GM23338 (cell line): ENCODE measurements around the gene RNF130.

Experiments
- CTCF ChIP-seq, 2 experiments: fragments of 200-600 bp in 1 of 2; sonication (generic) in 1 of 2; conservative IDR thresholded peaks; 2 replicates each; pipeline versions ENCODE4 v1.5.1 to v1.6.1; 2016 to 2017; ENCODE audit warnings: antibody characterized with exemption in 2 of 2, low read depth in 2 of 2, mild to moderate bottlenecking in 2 of 2, moderate library complexity in 1 of 2
- ETS1 ChIP-seq: IDR thresholded peaks from 2 replicates; pipeline ENCODE4 v1.6.1; 2016; ENCODE audit warnings: antibody characterized with exemption
- EZH2 ChIP-seq: fragments of 200-600 bp; sonication (generic); IDR thresholded peaks from one replicate; pipeline ENCODE4 v1.8.0; 2017; ENCODE audit warnings: antibody characterized with exemption, mild to moderate bottlenecking, low read depth; ENCODE audit not compliant: unreplicated experiment
- EZH2phosphoT487 ChIP-seq: fragments of 200-600 bp; sonication (generic); IDR thresholded peaks from one replicate; pipeline ENCODE4 v1.8.1; 2018; ENCODE audit warnings: antibody characterized with exemption; ENCODE audit not compliant: unreplicated experiment
- NANOG ChIP-seq: IDR thresholded peaks from 2 replicates; pipeline ENCODE4 v1.6.1; 2016; ENCODE audit warnings: antibody characterized with exemption, borderline replicate concordance
- POLR2AphosphoS5 ChIP-seq: IDR thresholded peaks from 2 replicates; pipeline ENCODE4 v1.6.1; 2016; ENCODE audit warnings: antibody characterized with exemption, low read depth

GRCh38 chr5:180097926-180098325, 26.4 kb upstream of the RNF130 start:
- TF ChIP-seq CTCF (conservative IDR thresholded peaks at IDR 0.05; ENCODE audit: low read depth in 2 of 2), result no peak
- no peak for TF ChIP-seq POLR2AphosphoS5
- no peak for TF ChIP-seq EZH2
- no peak for TF ChIP-seq EZH2phosphoT487
- TF ChIP-seq ETS1, result no peak
- TF ChIP-seq NANOG, result no peak
